Mesendoderm (in vitro differentiated cells): ENCODE data around the gene TSPEAR.

Experiments used
- DNase-seq: peaks from one replicate; pipeline ENCODE4 v3.0.0; 2013
- H2AK5ac ChIP-seq: 2 replicates; pipeline ENCODE4 v1.6.1; 2013; ENCODE audit warnings: low read length, inconsistent platforms
- H2BK120ac ChIP-seq: 2 replicates; pipeline ENCODE4 v1.6.1; 2013; ENCODE audit warnings: low read depth, mild to moderate bottlenecking, low read length, moderate library complexity, mixed read lengths
- H2BK15ac ChIP-seq: replicated peaks from 2 replicates; pipeline ENCODE4 v1.6.1; 2013; ENCODE audit warnings: low read depth, mild to moderate bottlenecking, moderate library complexity
- H2BK5ac ChIP-seq: 2 replicates; pipeline ENCODE4 v1.6.1; 2013; ENCODE audit warnings: low read length, inconsistent platforms
- H3K18ac ChIP-seq: 2 replicates; pipeline ENCODE4 v1.6.1; 2013; ENCODE audit warnings: mild to moderate bottlenecking, low read length, mixed read lengths
- H3K23ac ChIP-seq: one replicate; pipeline ENCODE4 v1.6.1; 2013; ENCODE audit warnings: low read length
- H3K27ac ChIP-seq: 2 replicates; pipeline ENCODE4 v1.5.1; 2013; ENCODE audit warnings: low read depth, mild to moderate bottlenecking, inconsistent platforms, low read length, moderate library complexity
- H3K27me3 ChIP-seq: 2 replicates; pipeline ENCODE4 v1.6.1; 2013; ENCODE audit warnings: low read length, control low read depth, mild to moderate bottlenecking, inconsistent platforms; ENCODE audit not compliant: insufficient read depth, poor library complexity
- H3K36me3 ChIP-seq: 2 replicates; pipeline ENCODE4 v1.6.1; 2013; ENCODE audit warnings: low read length, inconsistent platforms; ENCODE audit not compliant: control insufficient read depth, insufficient read depth
- H3K4ac ChIP-seq: one replicate; pipeline ENCODE4 v1.6.1; 2013; ENCODE audit warnings: low read depth, mild to moderate bottlenecking, low read length, moderate library complexity
- H3K4me1 ChIP-seq: 2 replicates; pipeline ENCODE4 v1.6.1; 2013; ENCODE audit warnings: low read depth, low read length, inconsistent platforms; ENCODE audit not compliant: control insufficient read depth
- H3K4me2 ChIP-seq: 2 replicates; pipeline ENCODE4 v1.6.1; 2013; ENCODE audit warnings: low read length
- H3K4me3 ChIP-seq: 2 replicates; pipeline ENCODE4 v1.5.1; 2013; ENCODE audit warnings: mild to moderate bottlenecking, low read length
- H3K56ac ChIP-seq: one replicate; pipeline ENCODE4 v1.6.1; 2013; ENCODE audit warnings: low read length
- H3K79me1 ChIP-seq: 2 replicates; pipeline ENCODE4 v1.6.1; 2013; ENCODE audit warnings: low read length, inconsistent platforms
- H3K79me2 ChIP-seq: 2 replicates; pipeline ENCODE4 v1.6.1; 2013; ENCODE audit warnings: mild to moderate bottlenecking, low read length; ENCODE audit not compliant: control insufficient read depth, insufficient read depth
- H3K9ac ChIP-seq: 2 replicates; pipeline ENCODE4 v1.6.1; 2013; ENCODE audit warnings: low read length, inconsistent platforms
- H4K5ac ChIP-seq: one replicate; pipeline ENCODE4 v1.6.1; 2013; ENCODE audit warnings: low read length
- H4K8ac ChIP-seq: one replicate; pipeline ENCODE4 v1.6.1; 2013; ENCODE audit warnings: low read depth, mild to moderate bottlenecking, control low read depth, low read length, moderate library complexity
- WGBS: extraction: QIAGEN DNeasy Blood & Tissue Kit; methylation state at CpG from one replicate; pipeline ENCODE4 v1.1.7; 2013; ENCODE audit warnings: low lambda C conversion rate, missing lambda C conversion rate; ENCODE audit not compliant: insufficient coverage; ENCODE audit errors: extremely low coverage; 5-methylcytosine and 5-hydroxymethylcytosine counted together

TSPEAR gene

DNA sequence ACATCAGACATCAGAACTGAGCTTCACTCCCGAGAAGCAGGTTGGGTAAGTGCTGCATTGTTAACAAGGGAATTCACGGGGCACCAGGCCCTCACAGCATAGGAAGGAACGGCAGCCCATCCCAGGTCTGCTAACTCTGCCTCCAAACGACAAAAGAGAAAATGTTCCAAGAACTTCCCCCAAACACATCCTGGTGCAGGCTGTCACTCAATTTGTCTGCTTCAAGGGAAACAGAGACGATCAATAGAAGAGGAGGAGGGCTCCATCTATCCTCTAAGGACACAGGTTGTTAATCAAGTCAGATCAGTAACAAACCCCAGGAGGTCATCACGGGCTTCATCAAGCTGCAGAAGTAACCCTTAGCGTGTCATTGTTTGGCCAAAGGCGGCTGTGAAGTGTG is 3.5 kb upstream of the TSPEAR start:
- no peak overlapping the region for H3K18ac ChIP-seq
- H4K8ac ChIP-seq: no peak overlapping the region
- H2BK120ac ChIP-seq: no peak overlapping the region
- H2AK5ac ChIP-seq: no peak overlapping the region
- peaks cover 11% of the 10 kb centered on the region for H3K4me1 ChIP-seq
- no CpG with 5 or more reads among the region's 8 CpGs for WGBS
- H3K4me3 ChIP-seq: no peak overlapping the region
- H3K4me2 ChIP-seq: no peak overlapping the region
- DNase-seq: no peak
- no peak overlapping the region for H2BK5ac ChIP-seq
- H3K56ac ChIP-seq: no peak overlapping the region
- H2BK15ac ChIP-seq: no peak overlapping the region
- no peak overlapping the region for H3K9ac ChIP-seq
- H3K27me3 ChIP-seq: no peaks in the 10 kb centered on the region
- H3K4ac ChIP-seq: no peak overlapping the region
- H3K79me2 ChIP-seq: no peaks in the 10 kb centered on the region
- no peaks in the 10 kb centered on the region for H3K79me1 ChIP-seq
- no peak overlapping the region for H4K5ac ChIP-seq
- H3K27ac ChIP-seq: no peak overlapping the region
- H3K36me3 ChIP-seq: no peaks in the 10 kb centered on the region
- H3K23ac ChIP-seq: no peak overlapping the region

DNA sequence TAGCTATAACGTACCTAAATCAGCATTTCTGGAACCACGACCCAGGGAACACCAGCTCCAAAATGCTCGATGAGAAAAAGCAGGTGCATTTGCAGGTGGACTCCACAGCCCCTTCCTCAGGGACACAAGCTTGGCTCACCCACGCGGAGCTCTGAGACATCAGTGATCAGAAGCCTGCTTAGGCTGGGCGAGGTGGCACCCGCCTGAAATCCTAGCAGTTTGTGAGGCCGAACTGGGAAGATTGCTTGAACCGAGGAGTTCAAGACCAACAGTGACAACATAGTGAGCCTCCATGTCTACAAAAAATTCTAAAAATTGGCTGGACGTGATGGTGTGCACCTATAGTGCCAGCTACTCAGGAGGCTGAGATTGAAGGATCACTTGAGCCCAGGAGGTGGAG is 2.5 kb upstream of the TSPEAR start:
- no peak overlapping the region for H3K18ac ChIP-seq
- no peak overlapping the region for H3K23ac ChIP-seq
- no peaks in the 10 kb centered on the region for H3K36me3 ChIP-seq
- no peak overlapping the region for H4K8ac ChIP-seq
- no peak overlapping the region for H3K9ac ChIP-seq
- no peak overlapping the region for H3K4me3 ChIP-seq
- no peaks in the 10 kb centered on the region for H3K79me1 ChIP-seq
- H3K4me1 ChIP-seq: peaks cover 11% of the 10 kb centered on the region
- no peak overlapping the region for H2BK120ac ChIP-seq
- no peak overlapping the region for H2AK5ac ChIP-seq
- H3K56ac ChIP-seq: no peak overlapping the region
- DNase-seq: no peak
- H3K4me2 ChIP-seq: no peak overlapping the region
- H3K79me2 ChIP-seq: no peaks in the 10 kb centered on the region
- H3K4ac ChIP-seq: no peak overlapping the region
- H3K27ac ChIP-seq: no peak overlapping the region
- H2BK15ac ChIP-seq: no peak overlapping the region
- no peaks in the 10 kb centered on the region for H3K27me3 ChIP-seq
- no peak overlapping the region for H2BK5ac ChIP-seq
- WGBS: no CpG with 5 or more reads among the region's 10 CpGs
- no peak overlapping the region for H4K5ac ChIP-seq

DNA sequence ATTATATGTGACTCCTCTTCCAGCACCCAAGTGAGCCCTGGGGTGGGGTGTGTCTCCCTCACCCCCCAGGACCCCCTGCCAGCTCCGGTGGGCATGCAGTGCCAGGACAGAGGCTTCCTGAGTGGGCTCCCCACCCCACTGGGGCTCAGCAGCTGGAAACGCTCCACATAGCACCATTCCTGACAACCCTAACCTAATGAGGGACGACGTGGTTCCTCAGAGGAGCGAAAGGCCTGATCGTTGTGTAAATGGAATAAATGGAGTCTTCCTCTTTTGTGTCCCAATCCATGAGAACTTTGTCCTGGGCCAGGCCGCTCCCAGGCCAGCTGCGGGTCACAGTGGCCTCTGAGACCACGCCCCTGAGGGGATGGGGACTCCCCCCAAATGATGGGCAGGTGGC is 1.8 kb upstream of the TSPEAR start:
- WGBS: no CpG with 5 or more reads among the region's 9 CpGs
- H3K79me1 ChIP-seq: no peaks in the 10 kb centered on the region
- no peak overlapping the region for H4K8ac ChIP-seq
- H3K4me3 ChIP-seq: no peak overlapping the region
- no peak for DNase-seq
- no peak overlapping the region for H2AK5ac ChIP-seq
- H3K27me3 ChIP-seq: no peaks in the 10 kb centered on the region
- peak overlapping the region; percentile 1 for H3K56ac ChIP-seq
- H3K4ac ChIP-seq: peak overlapping the region; percentile 48
- H2BK15ac ChIP-seq: no peak overlapping the region
- no peaks in the 10 kb centered on the region for H3K36me3 ChIP-seq
- H3K27ac ChIP-seq: no peak overlapping the region
- no peak overlapping the region for H2BK120ac ChIP-seq
- no peak overlapping the region for H3K9ac ChIP-seq
- peaks cover 16% of the 10 kb centered on the region for H3K4me1 ChIP-seq
- H3K4me2 ChIP-seq: no peak overlapping the region
- H3K79me2 ChIP-seq: no peaks in the 10 kb centered on the region
- H3K23ac ChIP-seq: no peak overlapping the region
- no peak overlapping the region for H4K5ac ChIP-seq
- H2BK5ac ChIP-seq: no peak overlapping the region
- no peak overlapping the region for H3K18ac ChIP-seq

DNA sequence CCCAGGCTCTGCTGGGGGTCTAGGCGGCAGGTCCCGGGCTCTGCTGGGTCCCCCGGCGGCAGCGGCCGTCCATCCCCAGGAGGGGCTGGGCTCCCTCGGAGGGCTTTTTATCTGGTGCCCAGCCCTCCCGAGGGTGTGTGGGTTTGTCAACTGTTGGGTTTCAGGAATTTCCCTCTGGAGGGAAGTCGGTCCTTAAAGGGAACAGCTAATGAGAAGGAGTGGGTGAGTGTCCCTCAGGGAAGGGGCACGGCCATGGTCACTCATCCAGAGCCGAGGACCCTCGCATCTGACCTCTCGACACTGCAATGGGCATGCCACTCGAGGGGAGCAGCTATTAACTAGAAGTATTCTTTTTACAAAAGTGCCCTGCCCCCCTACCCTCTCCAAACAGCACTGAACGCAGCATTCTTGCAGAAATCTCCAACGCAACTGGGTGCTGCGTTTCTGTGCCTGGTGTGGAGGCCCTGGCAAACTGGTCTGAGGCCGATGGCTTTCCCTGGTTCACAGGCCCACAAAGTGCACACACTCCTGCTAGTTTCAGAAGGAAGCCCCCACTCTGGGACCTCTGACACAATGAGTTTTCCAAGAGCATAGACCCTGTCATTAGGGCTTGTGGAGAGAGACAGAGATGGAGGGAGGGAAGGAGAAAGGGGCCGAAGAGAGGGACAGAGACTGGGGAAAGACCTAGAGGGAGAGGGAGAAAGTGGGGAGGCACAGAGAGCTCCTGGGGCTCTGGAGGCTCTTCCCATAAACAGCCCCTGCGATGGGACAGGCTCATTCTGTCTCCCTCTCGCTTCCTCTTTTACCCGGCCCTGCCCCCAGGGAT is 1.0 kb upstream of the TSPEAR start:
- Histone ChIP-seq H2AK5ac (no peak overlapping the region), H3K4me1 (peaks cover 20% of the 10 kb centered on the region), H3K79me2 (no peaks in the 10 kb centered on the region), H3K56ac (peak overlapping the region; percentile 63), H2BK120ac (peak overlapping the region; percentile 19), H3K9ac (peak overlapping the region; percentile 19), H2BK15ac (no peak overlapping the region), H3K27me3 (no peaks in the 10 kb centered on the region), H3K4ac (no peak overlapping the region), H3K4me2 (peak overlapping the region; percentile 17), H3K18ac (peak overlapping the region; percentile 65), H3K79me1 (no peaks in the 10 kb centered on the region), H3K4me3 (no peak overlapping the region), H3K27ac (no peak overlapping the region), H4K5ac (no peak overlapping the region), H3K23ac (no peak overlapping the region), H3K36me3 (no peaks in the 10 kb centered on the region), H2BK5ac (no peak overlapping the region), H4K8ac (no peak overlapping the region)
- WGBS: no CpG with 5 or more reads among the region's 22 CpGs
- no peak for DNase-seq

DNA sequence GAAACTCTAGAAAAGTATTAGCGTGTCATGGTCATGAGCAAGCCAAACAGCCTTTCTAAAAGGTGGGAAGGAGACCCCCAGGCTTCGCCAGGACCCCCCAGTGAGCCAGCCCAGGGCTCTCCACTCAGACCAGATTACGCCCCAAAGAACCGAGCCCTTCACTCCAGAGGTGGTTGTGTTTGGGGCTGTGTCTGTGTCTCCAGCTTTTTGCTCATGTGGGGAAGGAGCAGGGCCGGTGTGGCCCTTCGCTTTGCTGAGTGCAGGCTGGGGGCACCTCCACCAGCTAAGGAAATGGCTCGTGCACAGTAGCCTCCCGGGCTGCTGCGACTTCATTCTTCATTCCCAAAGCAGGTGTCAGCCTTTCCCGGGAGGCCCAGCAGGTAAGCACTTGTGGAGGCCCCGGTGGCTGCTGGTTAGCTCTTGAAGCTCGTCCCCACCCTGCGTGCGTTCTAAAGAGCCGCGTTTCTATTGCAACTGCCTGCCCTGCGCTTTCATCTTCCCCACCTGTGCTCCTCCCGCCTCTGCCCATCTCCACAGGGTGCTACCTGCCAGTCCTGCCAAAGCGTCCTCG is 531 bp downstream of the TSPEAR start:
- Histone ChIP-seq H3K4me3 (peak overlapping the region; percentile 9), H2BK15ac (no peak overlapping the region), H3K56ac (peak overlapping the region; percentile 85), H3K27me3 (no peaks in the 10 kb centered on the region), H3K27ac (peak overlapping the region; percentile 48), H3K79me2 (no peaks in the 10 kb centered on the region), H2AK5ac (no peak overlapping the region), H3K36me3 (no peaks in the 10 kb centered on the region), H4K5ac (no peak overlapping the region), H2BK120ac (no peak overlapping the region), H4K8ac (no peak overlapping the region), H3K23ac (no peak overlapping the region), H3K4ac (peak overlapping the region; percentile 1), H3K79me1 (peaks cover 3% of the 10 kb centered on the region), H3K9ac (peak overlapping the region; percentile 60), H3K18ac (no peak overlapping the region), H3K4me2 (peak overlapping the region; percentile 66), H2BK5ac (no peak overlapping the region), H3K4me1 (peaks cover 25% of the 10 kb centered on the region)
- DNase-seq: peak; percentile 75
- no CpG with 5 or more reads among the region's 20 CpGs for WGBS
